Keratinocyte (primary cell): ENCODE measurements around the gene TMPRSS4.
"Not testable (repeated sequence)": the region's sequence is repeated elsewhere in the genome, so short reads cannot be mapped to it uniquely, and the experiment has no call there.

Experiments
- EZH2 ChIP-seq: IDR thresholded peaks from one replicate; pipeline ENCODE4 v1.6.1; 2012; ENCODE audit warnings: inconsistent platforms, mild to moderate bottlenecking, low read length, moderate library complexity
- TF ChIP-seq, protein P1 (sequence below), 3 experiments: IDR thresholded peaks in 1 of 3; conservative IDR thresholded peaks in 1 of 3; optimal IDR thresholded peaks in 1 of 3; 2 replicates in 2 of 3; 3 replicates in 1 of 3; pipeline versions ENCODE3 to v1.5.1; 2011; ENCODE audit warnings: low read length in 3 of 3, mild to moderate bottlenecking in 3 of 3, moderate library complexity in 2 of 3, control low read depth in 1 of 3, inconsistent platforms in 1 of 3; ENCODE audit not compliant: insufficient read depth in 2 of 3; ENCODE audit errors: extremely low read depth in 1 of 3

GRCh38 chr11:118062181-118062580 lies 14.7 kb upstream of the TMPRSS4 start:
- TF ChIP-seq, protein P1, sequence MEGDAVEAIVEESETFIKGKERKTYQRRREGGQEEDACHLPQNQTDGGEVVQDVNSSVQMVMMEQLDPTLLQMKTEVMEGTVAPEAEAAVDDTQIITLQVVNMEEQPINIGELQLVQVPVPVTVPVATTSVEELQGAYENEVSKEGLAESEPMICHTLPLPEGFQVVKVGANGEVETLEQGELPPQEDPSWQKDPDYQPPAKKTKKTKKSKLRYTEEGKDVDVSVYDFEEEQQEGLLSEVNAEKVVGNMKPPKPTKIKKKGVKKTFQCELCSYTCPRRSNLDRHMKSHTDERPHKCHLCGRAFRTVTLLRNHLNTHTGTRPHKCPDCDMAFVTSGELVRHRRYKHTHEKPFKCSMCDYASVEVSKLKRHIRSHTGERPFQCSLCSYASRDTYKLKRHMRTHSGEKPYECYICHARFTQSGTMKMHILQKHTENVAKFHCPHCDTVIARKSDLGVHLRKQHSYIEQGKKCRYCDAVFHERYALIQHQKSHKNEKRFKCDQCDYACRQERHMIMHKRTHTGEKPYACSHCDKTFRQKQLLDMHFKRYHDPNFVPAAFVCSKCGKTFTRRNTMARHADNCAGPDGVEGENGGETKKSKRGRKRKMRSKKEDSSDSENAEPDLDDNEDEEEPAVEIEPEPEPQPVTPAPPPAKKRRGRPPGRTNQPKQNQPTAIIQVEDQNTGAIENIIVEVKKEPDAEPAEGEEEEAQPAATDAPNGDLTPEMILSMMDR (optimal IDR thresholded peaks at IDR 0.05 in 1 of 3, IDR thresholded peaks at IDR 0.05 in 1 of 3, conservative IDR thresholded peaks at IDR 0.05 in 1 of 3; ENCODE audit: extremely low read depth in 1 of 3, insufficient read depth in 2 of 3, low read length in 3 of 3) = not testable (repeated sequence)
- not testable (repeated sequence) for TF ChIP-seq EZH2
